HCT116 (cell line): Measurements from ENCODE around the gene SCFD2. TPM values are rescaled to one million over a fixed set of nuclear protein-coding genes. Genes with fewer than 3 reads are reported as not detected.

Source experiments
- ATAC-seq: fragments of 200-7000 bp; cut with Tn5 transposase; 2 replicates; pipeline ENCODE4 v1.9.1; 2020; ENCODE audit warnings: mild to moderate bottlenecking, moderate library complexity
- BruUV-seq: library from RNA; stranded (reverse); fragments of 400-500 nt; replicated peaks from 2 replicates; lab custom pipeline; 2021; lab: Mats Ljungman, UMichigan
- CTCF ChIA-PET: fragments of 300-600 bp; sonication (Branson Sonifier 250); formaldehyde crosslinking; loops from one replicate; lab custom pipeline; 2021; ENCODE audit warnings: antibody characterized with exemption; lab: Charles Lee
- POLR2A ChIA-PET: fragments of 300-600, 350-600 bp; sonication (Branson Sonifier 250); formaldehyde crosslinking; loops from one replicate; lab custom pipeline; 2021; ENCODE audit warnings: antibody characterized with exemption; lab: Charles Lee
- RAD21 ChIA-PET, 2 experiments: fragments of 300-600 bp; sonication (Branson Sonifier 250); formaldehyde crosslinking; loops; one replicate each; lab custom pipeline; 2023; ENCODE audit warnings: low total read pairs in 2 of 2; ENCODE audit not compliant: uncharacterized antibody in 2 of 2, unreplicated experiment in 2 of 2, low non-redundant PET in 1 of 2; lab: Charles Lee
- DNase-seq: peaks from one replicate; pipeline ENCODE4 v3.0.0-alpha.2; 2010; ENCODE audit warnings: low read depth, low spot score
- H2AFZ ChIP-seq: fragments of 200-600 bp; shearing (Covaris generic), sonication (generic); 2 replicates; pipeline ENCODE4 v1.6.1; 2017; ENCODE audit warnings: low read depth, mixed run types, mixed read lengths, antibody characterized with exemption, low read length; ENCODE audit not compliant: poor library complexity, severe bottlenecking
- H3K27ac ChIP-seq: 2 replicates; pipeline ENCODE4 v1.5.1; 2012; ENCODE audit warnings: low read depth, low read length
- H3K27me3 ChIP-seq: fragments of 200-600 bp; sonication (generic); 2 replicates; pipeline ENCODE4 v1.6.1; 2016; ENCODE audit warnings: mixed run types, low read length, mixed read lengths; ENCODE audit not compliant: insufficient read depth
- H3K36me3 ChIP-seq, 2 experiments: fragments of 200-500 bp in 1 of 2; fragments of 200-600 bp in 1 of 2; sonication (Bioruptor generic) in 1 of 2; sonication (generic) in 1 of 2; 2 replicates each; pipeline versions ENCODE4 v1.5.1 to v1.6.1; 2014 to 2016; ENCODE audit warnings: low read length in 2 of 2, inconsistent platforms in 1 of 2, mixed read lengths in 1 of 2, mixed run types in 1 of 2; ENCODE audit not compliant: insufficient read depth in 2 of 2, control insufficient read depth in 1 of 2
- H3K4me1 ChIP-seq, 2 experiments: fragments of 200-600 bp in 1 of 2; sonication (generic) in 1 of 2; 2 replicates each; pipeline versions ENCODE4 v1.5.1 to v1.6.1; 2012 to 2017; ENCODE audit warnings: low read length in 2 of 2, inconsistent platforms in 1 of 2, mild to moderate bottlenecking in 1 of 2, mixed read lengths in 1 of 2, mixed run types in 1 of 2, moderate library complexity in 1 of 2; ENCODE audit not compliant: insufficient read depth in 2 of 2, control insufficient read depth in 1 of 2
- H3K4me2 ChIP-seq: fragments of 200-600 bp; sonication (generic); 2 replicates; pipeline ENCODE4 v1.6.1; 2017; ENCODE audit warnings: mixed run types, low read length, mixed read lengths
- H3K4me3 ChIP-seq, 2 experiments: fragments of 200-600 bp in 1 of 2; sonication (generic) in 1 of 2; replicated peaks in 1 of 2; 2 replicates each; pipeline ENCODE4 v1.5.1; 2011 to 2016; ENCODE audit warnings: low read length in 2 of 2, control low read depth in 1 of 2, low read depth in 1 of 2, mild to moderate bottlenecking in 1 of 2, mixed read lengths in 1 of 2, mixed run types in 1 of 2
- H3K79me2 ChIP-seq: fragments of 200-600 bp; sonication (generic); 2 replicates; pipeline ENCODE4 v1.6.1; 2017; ENCODE audit warnings: mild to moderate bottlenecking, mixed run types, low read length, moderate library complexity, mixed read lengths; ENCODE audit not compliant: insufficient read depth
- H3K9ac ChIP-seq: fragments of 200-600 bp; sonication (generic); 2 replicates; pipeline ENCODE4 v1.6.1; 2016; ENCODE audit warnings: low read length, mixed read lengths
- H3K9me2 ChIP-seq: fragments of 200-600 bp; sonication (generic), shearing (Covaris generic); 2 replicates; pipeline ENCODE4 v1.6.1; 2017; ENCODE audit warnings: mixed run types, mild to moderate bottlenecking, moderate library complexity; ENCODE audit not compliant: insufficient read depth
- H3K9me3 ChIP-seq, 2 experiments: fragments of 200-500 bp in 1 of 2; fragments of 200-600 bp in 1 of 2; sonication (Bioruptor generic) in 1 of 2; sonication (generic) in 1 of 2; 2 replicates each; pipeline ENCODE4 v1.6.1; 2014 to 2017; ENCODE audit warnings: low read length in 2 of 2, mixed read lengths in 2 of 2, inconsistent platforms in 1 of 2, low read depth in 1 of 2, mild to moderate bottlenecking in 1 of 2, mixed run types in 1 of 2, moderate library complexity in 1 of 2; ENCODE audit not compliant: control insufficient read depth in 1 of 2, insufficient read depth in 1 of 2
- H4K20me1 ChIP-seq: fragments of 200-600 bp; sonication (generic), shearing (Covaris generic); 2 replicates; pipeline ENCODE4 v1.6.1; 2017; ENCODE audit warnings: mixed run types, mild to moderate bottlenecking, moderate library complexity; ENCODE audit not compliant: insufficient read depth
- CBX3 ChIP-seq: IDR thresholded peaks from 2 replicates; pipeline ENCODE4 v1.6.1; 2012; ENCODE audit warnings: low read depth
- EGR1 ChIP-seq: IDR thresholded peaks from 2 replicates; pipeline ENCODE4 v1.6.1; 2012; ENCODE audit warnings: low read depth
- ELF1 ChIP-seq: IDR thresholded peaks from 2 replicates; pipeline ENCODE4 v1.6.1; 2012; ENCODE audit warnings: low read depth, borderline replicate concordance
- EZH2 ChIP-seq: fragments of 200-600 bp; sonication (generic); IDR thresholded peaks from 2 replicates; pipeline ENCODE4 v1.6.1; 2017; ENCODE audit warnings: antibody characterized with exemption, mixed run types
- FOSL1 ChIP-seq: IDR thresholded peaks from 2 replicates; pipeline ENCODE4 v1.6.1; 2012; ENCODE audit warnings: low read depth
- MAX ChIP-seq: IDR thresholded peaks from 2 replicates; pipeline ENCODE4 v1.6.1; 2012
- POLR2A ChIP-seq: IDR thresholded peaks from 2 replicates; pipeline ENCODE4 v1.7.0; 2011; ENCODE audit warnings: borderline replicate concordance; ENCODE audit not compliant: insufficient read depth, insufficient read length; ENCODE audit errors: extremely low read depth
- POLR2AphosphoS5 ChIP-seq: IDR thresholded peaks from 2 replicates; pipeline ENCODE4 v1.6.1; 2011; ENCODE audit warnings: mild to moderate bottlenecking, low read depth, low read length, moderate library complexity
- REST ChIP-seq: IDR thresholded peaks from 2 replicates; pipeline ENCODE4 v1.6.1; 2012; ENCODE audit warnings: low read depth
- SP1 ChIP-seq: IDR thresholded peaks from 2 replicates; pipeline ENCODE4 v1.6.1; 2012; ENCODE audit warnings: low read depth
- SRF ChIP-seq: IDR thresholded peaks from 2 replicates; pipeline ENCODE4 v1.6.1; 2012; ENCODE audit warnings: low read depth
- YY1 ChIP-seq: IDR thresholded peaks from 2 replicates; pipeline ENCODE4 v1.6.1; 2011; ENCODE audit warnings: low read length, low read depth, moderate library complexity, mild to moderate bottlenecking; ENCODE audit not compliant: insufficient replicate concordance; ENCODE audit errors: extremely low read depth
- intact Hi-C: fragments of 100-400 bp; cut with micrococcal nuclease; formaldehyde crosslinking; loops from 2 replicates; pipeline ENCODE4 v1.10.0; 2022
- total RNA-seq: library from RNA; stranded (reverse); gene quantifications from one replicate; pipeline ENCODE4 v1.2.1, GENCODE V29; 2021; ENCODE audit not compliant: unreplicated experiment
- TF ChIP-seq, protein P1 (sequence below): IDR thresholded peaks from 2 replicates; pipeline ENCODE4 v1.6.1; 2011; ENCODE audit warnings: mild to moderate bottlenecking, low read length, moderate library complexity; ENCODE audit not compliant: insufficient replicate concordance; ENCODE audit errors: extremely low read depth

SCFD2 gene
- total RNA-seq, 1 experiment from 2014 or later: 13.6 TPM

- H3K79me2 ChIP-seq: no peaks in the 10 kb centered on the region
- H3K4me2 ChIP-seq: no peak overlapping the region
- ATAC-seq (no peak), DNase-seq (no peak)
- RAD21 ChIA-PET: no interaction called here
- no peaks in the 10 kb centered on the region for H3K27me3 ChIP-seq
- CTCF ChIA-PET: no interaction called here
- H3K27ac ChIP-seq: no peak overlapping the region
- BruUV-seq: no TSS peak
- POLR2A ChIA-PET: no interaction called here
- no peak overlapping the region for H3K4me3 ChIP-seq
- H2AFZ ChIP-seq: no peak overlapping the region
- no peaks in the 10 kb centered on the region for H4K20me1 ChIP-seq
- H3K9ac ChIP-seq: no peak overlapping the region
- intact Hi-C loops: no loop called here
- no peaks in the 10 kb centered on the region for H3K9me3 ChIP-seq
- H3K4me1 ChIP-seq: no peaks in the 10 kb centered on the region
- TF ChIP-seq EGR1 (no peak), EZH2 (no peak), YY1 (no peak), ELF1 (no peak), POLR2A (no peak), MAX (no peak), POLR2AphosphoS5 (no peak), SRF (no peak), CBX3 (no peak), REST (no peak), FOSL1 (no peak), SP1 (no peak)
- TF ChIP-seq, protein P1, sequence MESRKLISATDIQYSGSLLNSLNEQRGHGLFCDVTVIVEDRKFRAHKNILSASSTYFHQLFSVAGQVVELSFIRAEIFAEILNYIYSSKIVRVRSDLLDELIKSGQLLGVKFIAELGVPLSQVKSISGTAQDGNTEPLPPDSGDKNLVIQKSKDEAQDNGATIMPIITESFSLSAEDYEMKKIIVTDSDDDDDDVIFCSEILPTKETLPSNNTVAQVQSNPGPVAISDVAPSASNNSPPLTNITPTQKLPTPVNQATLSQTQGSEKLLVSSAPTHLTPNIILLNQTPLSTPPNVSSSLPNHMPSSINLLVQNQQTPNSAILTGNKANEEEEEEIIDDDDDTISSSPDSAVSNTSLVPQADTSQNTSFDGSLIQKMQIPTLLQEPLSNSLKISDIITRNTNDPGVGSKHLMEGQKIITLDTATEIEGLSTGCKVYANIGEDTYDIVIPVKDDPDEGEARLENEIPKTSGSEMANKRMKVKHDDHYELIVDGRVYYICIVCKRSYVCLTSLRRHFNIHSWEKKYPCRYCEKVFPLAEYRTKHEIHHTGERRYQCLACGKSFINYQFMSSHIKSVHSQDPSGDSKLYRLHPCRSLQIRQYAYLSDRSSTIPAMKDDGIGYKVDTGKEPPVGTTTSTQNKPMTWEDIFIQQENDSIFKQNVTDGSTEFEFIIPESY: no peak
- no peaks in the 10 kb centered on the region for H3K9me2 ChIP-seq
- H3K36me3 ChIP-seq: no peaks in the 10 kb centered on the region
Observed at GRCh38 chr4:53055274-53055673, 310.6 kb downstream of the SCFD2 start.
